OCI-LY3 (cell line): Measurements from ENCODE around the gene RPGRIP1L.

ENCODE experiments used
- CTCF ChIP-seq: fragments of 200-600, 300-600 bp; sonication (generic); IDR thresholded peaks from 2 replicates; pipeline ENCODE4 v1.5.1; 2014; ENCODE audit warnings: antibody characterized with exemption, low read length, low read depth
- EZH2phosphoT487 ChIP-seq: fragments of 200-600 bp; shearing (Covaris generic); IDR thresholded peaks from 2 replicates; pipeline ENCODE4 v1.6.1; 2018; ENCODE audit warnings: antibody characterized with exemption, mixed run types, low read depth

- TF ChIP-seq CTCF (no peak), EZH2phosphoT487 (no peak)
Measured at GRCh38 chr16:53619235-53619634, 84.4 kb downstream of the RPGRIP1L start.
